Measurements from ENCODE around the gene GOLGA6L1.
"Not testable (repeated sequence)": the region's sequence is repeated elsewhere in the genome, so short reads cannot be mapped to it uniquely, and the experiment has no call there.

The GOLGA6L1 gene

DNA sequence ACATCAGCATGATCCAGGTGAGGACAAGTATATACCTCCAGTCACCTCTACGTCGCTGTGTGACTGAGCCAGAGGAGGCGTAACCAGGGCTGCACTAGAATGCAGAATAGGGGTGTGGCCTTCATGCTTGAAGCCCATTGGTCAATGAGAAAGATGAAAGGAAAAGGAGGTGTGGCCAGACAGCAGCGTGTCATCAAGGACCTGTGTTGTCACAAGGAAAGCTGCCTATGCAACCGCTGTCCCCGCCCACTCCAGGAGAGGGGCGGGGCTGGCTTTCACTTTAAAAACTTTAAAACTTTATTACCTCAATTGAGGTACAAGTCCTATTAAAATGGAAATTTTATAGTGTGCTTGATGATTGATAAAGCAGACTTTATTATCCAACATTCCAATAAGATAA is at the start of gene GOLGA6L1:
GOLGA6L1 (minus strand) TSS at position 101 of the 400 bp plus-strand sequence; CDS start at position 10, 91 bp downstream.
- not testable (repeated sequence) for DNase-seq

DNA sequence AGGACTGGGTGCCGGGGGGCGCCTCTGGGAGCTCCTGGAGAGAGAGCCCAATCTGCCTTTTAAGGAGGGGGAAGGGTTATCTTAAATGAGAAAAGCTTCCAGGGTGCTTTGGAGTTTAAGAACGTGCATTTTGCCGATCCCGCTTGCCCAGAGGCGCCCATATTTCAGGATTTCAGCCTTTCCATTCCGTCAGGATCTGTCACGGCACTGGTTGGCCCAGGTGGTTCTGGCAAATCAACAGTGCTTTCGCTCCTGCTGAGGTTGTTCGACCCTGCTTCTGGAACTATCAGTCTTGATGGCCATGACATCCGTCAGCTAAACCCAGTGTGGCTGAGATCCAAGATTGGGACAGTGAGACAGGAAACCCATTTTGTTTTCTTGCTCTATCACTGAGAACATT is 44.6 kb upstream of the GOLGA6L1 start:
- DNase-seq: not testable (repeated sequence)

DNA sequence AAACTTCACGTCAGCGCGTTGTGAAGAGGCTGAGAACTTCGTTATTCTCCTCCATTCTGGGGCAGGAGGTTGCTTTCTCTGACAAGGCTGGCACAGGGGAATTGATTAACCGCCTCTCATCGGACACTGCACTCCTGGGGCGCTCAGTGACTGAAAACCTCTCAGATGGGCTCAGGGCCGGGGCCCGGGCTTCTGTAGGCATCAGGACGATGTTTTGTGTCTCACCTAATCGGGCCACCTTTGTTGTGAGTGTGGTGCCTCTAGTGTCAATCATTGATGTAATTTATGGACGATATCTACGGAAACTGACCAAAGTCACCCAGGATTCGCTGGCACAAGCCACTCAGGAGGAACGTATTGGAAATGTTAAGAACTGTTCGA is 43.9 kb upstream of the GOLGA6L1 start:
- DNase-seq: not testable (repeated sequence)

DNA sequence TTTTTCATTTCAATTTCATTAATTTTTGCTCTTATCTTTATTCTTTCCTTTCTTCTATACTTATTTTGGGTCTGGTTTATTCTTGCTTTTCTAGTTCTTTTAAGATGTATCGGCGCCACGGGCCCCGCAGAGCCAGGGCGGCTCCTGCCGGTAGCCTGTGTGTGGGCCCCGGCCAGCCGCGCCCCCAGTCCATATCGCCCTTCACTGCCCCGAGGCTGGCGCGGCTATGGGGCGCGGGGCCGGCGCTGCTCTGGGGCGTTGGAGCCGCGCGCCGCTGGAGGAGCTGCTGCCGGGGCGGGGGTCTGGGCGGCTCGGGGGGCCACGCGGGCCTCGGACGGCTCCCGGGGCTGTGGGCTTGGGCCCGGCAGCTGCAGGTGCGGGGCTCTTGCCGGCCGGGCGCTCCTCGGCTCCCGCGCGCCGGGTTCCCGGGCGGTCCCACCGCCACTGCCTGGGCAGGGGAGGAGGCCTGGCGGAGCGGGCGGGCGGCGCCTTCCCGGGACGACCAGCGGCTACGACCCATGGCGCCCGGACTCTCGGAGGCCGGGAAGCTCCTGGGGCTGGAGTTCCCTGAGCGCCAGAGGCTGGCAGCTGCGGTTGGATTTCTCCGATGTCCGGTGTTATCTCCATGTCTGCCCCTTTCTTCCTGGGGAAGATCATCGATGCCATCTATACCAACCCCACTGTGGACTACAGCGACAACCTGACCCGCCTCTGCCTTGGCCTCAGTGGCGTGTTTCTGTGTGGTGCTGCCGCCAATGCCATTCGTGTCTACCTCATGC is 43.3 kb upstream of the GOLGA6L1 start:
- DNase-seq: not testable (repeated sequence)

GRCh38 chr15:23176683-23177082 is 40.1 kb upstream of the GOLGA6L1 start:
- DNase-seq: not testable (repeated sequence)

- not testable (repeated sequence) for DNase-seq
Measured at GRCh38 chr15:23175606-23176005, 39.0 kb upstream of the GOLGA6L1 start.

- DNase-seq: not testable (repeated sequence)
Measured at GRCh38 chr15:23174609-23175140, 38.1 kb upstream of the GOLGA6L1 start.

DNA sequence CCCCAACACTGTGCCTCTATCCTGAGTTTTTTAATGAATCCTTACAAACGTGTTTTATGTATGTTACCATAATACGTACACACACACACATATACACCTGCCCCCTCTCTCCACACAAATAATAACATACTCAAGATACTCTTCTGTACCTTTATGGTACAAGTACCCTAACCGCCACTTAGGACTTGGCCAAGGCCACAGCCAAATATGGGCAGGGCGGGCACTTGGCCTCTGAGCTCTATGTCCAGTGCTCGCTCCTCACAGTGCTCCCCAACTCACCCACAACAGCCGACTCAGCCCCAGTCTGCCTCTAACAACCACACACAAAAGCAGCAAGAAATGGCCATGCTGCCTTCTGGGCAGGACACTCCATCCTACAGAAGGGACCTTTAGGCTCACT is 3.8 kb downstream of the GOLGA6L1 start:
- not testable (repeated sequence) for DNase-seq

DNA sequence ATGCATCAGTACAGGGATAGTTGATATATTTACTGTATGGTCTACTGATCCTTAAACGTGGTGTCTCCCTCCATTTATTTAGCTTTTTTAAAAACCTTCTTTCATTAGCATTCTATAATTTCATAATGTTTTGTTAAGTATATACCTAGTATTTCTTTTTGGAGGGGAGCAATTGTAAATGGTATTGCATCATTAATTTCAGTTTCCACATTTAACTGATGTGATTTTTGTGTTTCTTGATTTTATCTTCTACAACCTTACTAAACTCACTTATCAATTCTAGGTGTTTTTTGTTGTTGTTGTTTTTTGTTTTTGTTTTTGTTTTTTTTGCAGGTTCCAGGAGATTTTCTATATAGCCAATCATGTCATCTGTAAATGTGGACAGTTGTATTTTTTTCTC is 18.4 kb downstream of the GOLGA6L1 start:
- DNase-seq: no peak

GRCh38 chr15:23095796-23096195 is 40.8 kb downstream of the GOLGA6L1 start:
- DNase-seq: no peak

DNA sequence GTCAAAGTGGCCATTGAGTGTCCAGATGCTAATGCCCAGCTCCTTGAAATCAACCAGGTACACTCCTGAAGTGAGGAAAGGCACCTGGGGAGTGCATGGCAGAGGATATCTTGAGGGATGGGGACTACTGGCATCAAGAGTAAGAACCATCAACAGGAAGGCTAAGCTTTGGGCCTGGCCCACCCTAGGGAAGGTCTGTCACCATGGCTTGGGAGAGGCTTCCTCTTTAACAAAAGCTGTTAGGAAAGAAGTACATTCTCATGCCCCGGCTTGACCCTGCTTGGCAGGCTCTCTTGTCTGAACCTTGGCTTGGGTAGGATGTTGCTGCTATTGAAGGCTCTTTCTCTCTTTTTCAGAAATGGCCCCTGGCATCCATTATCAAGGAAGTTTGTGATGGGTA is 53.5 kb downstream of the GOLGA6L1 start:
- DNase-seq: no peak

GRCh38 chr15:23081996-23082737 is 54.5 kb downstream of the GOLGA6L1 start:
- not testable (repeated sequence) for DNase-seq

DNA sequence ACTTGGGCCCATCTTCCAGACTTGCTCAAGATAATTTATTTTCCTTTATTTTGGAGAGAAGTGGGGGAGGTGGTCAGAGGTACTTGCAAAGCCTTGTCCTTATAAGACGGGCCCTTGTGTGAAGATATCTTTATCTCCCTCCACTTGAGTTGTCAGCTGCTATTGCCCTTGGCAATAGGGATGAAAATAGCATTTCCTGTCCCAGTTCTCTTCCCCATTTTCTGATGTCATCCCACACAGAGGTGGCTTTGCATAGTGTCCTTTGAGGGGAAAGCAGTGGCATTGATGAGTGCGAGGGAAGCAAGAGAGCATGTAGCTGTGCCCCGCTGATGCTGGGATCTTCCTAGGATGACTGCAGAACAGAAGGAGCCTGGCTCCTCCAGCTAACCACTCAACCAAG is 55.4 kb downstream of the GOLGA6L1 start:
- no peak for DNase-seq

- no peak for DNase-seq
Measured at GRCh38 chr15:23079766-23080165, 56.9 kb downstream of the GOLGA6L1 start.
